ENCODE data around the gene RFPL2. TPM values are rescaled to one million over a fixed set of nuclear protein-coding genes. Genes with fewer than 3 reads are reported as not detected.

Gene RFPL2
- total RNA-seq, 6 experiments from 2014 or later = 0.15 TPM; not detected in 5

- WGBS (ENCODE audit: insufficient coverage, low coverage, low lambda C conversion rate, missing lambda C conversion rate) = 63% methylated on average over 3 of the region's 3 CpGs
- H3K36me3 ChIP-seq = no peaks in the 10 kb centered on the region
- intact Hi-C loops (cut with DNase I) = no loop called here
- DNase-seq (no peak), ATAC-seq (peak in 3 of 4 donors; percentile 30 to 54 (median 30))
- no peaks in the 10 kb centered on the region for H3K4me1 ChIP-seq
- H3K27me3 ChIP-seq = no peaks in the 10 kb centered on the region
- TF ChIP-seq CTCF (IDR thresholded peaks at IDR 0.05) (no peak), POLR2A (IDR thresholded peaks at IDR 0.05) (no peak)
- H3K4me3 ChIP-seq = no peak overlapping the region
- no peaks in the 10 kb centered on the region for H3K9me3 ChIP-seq
- no peak overlapping the region for H3K27ac ChIP-seq
Measured at GRCh38 chr22:32219026-32219425, 14.2 kb upstream of the RFPL2 start.

- TF ChIP-seq CTCF (IDR thresholded peaks at IDR 0.05) = no peak
- TF ChIP-seq POLR2A (IDR thresholded peaks at IDR 0.05) = no peak
- H3K27me3 ChIP-seq = no peaks in the 10 kb centered on the region
- DNase-seq (no peak), ATAC-seq (peak in 2 of 4 donors; percentile 36)
- H3K9me3 ChIP-seq = no peaks in the 10 kb centered on the region
- WGBS (ENCODE audit: insufficient coverage, low coverage, low lambda C conversion rate, missing lambda C conversion rate) = 78% methylated on average over 6 of the region's 6 CpGs
- H3K4me3 ChIP-seq = no peak overlapping the region
- intact Hi-C loops (cut with DNase I) = no loop called here
- H3K36me3 ChIP-seq = no peaks in the 10 kb centered on the region
- H3K27ac ChIP-seq = no peak overlapping the region
- H3K4me1 ChIP-seq = no peaks in the 10 kb centered on the region
Measured at GRCh38 chr22:32218470-32218869, 13.6 kb upstream of the RFPL2 start.

GRCh38 chr22:32217465-32217864, 12.6 kb upstream of the RFPL2 start:
- ATAC-seq (no peak), DNase-seq (no peak)
- Histone ChIP-seq H3K27me3 (no peaks in the 10 kb centered on the region), H3K9me3 (no peaks in the 10 kb centered on the region), H3K4me1 (no peaks in the 10 kb centered on the region), H3K36me3 (no peaks in the 10 kb centered on the region), H3K27ac (no peak overlapping the region), H3K4me3 (no peak overlapping the region)
- 72% methylated on average over 2 of the region's 2 CpGs for WGBS (ENCODE audit: insufficient coverage, low coverage, low lambda C conversion rate, missing lambda C conversion rate)
- TF ChIP-seq POLR2A (IDR thresholded peaks at IDR 0.05) (no peak), CTCF (IDR thresholded peaks at IDR 0.05) (no peak)
- intact Hi-C loops (cut with DNase I) = no loop called here

- Histone ChIP-seq H3K27me3 (no peaks in the 10 kb centered on the region), H3K27ac (no peak overlapping the region), H3K4me3 (no peak overlapping the region), H3K36me3 (no peaks in the 10 kb centered on the region), H3K9me3 (no peaks in the 10 kb centered on the region), H3K4me1 (no peaks in the 10 kb centered on the region)
- no peak for DNase-seq
- 65% methylated on average over 8 of the region's 10 CpGs for WGBS (ENCODE audit: insufficient coverage, low coverage, low lambda C conversion rate, missing lambda C conversion rate)
- TF ChIP-seq POLR2A (IDR thresholded peaks at IDR 0.05) (no peak), CTCF (IDR thresholded peaks at IDR 0.05) (no peak)
- intact Hi-C loops (cut with DNase I) = no loop called here
- no peak for ATAC-seq
Measured at GRCh38 chr22:32216911-32217310, 12.0 kb upstream of the RFPL2 start.

GRCh38 chr22:32211011-32211410, 6.1 kb upstream of the RFPL2 start:
- intact Hi-C loops (cut with DNase I) = no loop called here
- H3K36me3 ChIP-seq = no peaks in the 10 kb centered on the region
- no peaks in the 10 kb centered on the region for H3K27me3 ChIP-seq
- ATAC-seq (no peak), DNase-seq (no peak)
- no peak overlapping the region for H3K4me3 ChIP-seq
- no peaks in the 10 kb centered on the region for H3K4me1 ChIP-seq
- H3K9me3 ChIP-seq = no peaks in the 10 kb centered on the region
- H3K27ac ChIP-seq = no peak overlapping the region
- TF ChIP-seq CTCF (IDR thresholded peaks at IDR 0.05) (no peak), POLR2A (IDR thresholded peaks at IDR 0.05) (no peak)
- WGBS (ENCODE audit: insufficient coverage, low coverage, low lambda C conversion rate, missing lambda C conversion rate) = 56% methylated on average over 6 of the region's 7 CpGs
